Prostate gland (tissue), 2 donors: ENCODE results near the gene CTSC.

Experiments
- POLR2A ChIP-seq: fragments of 450-650 bp; IDR thresholded peaks from one replicate; pipeline ENCODE4 v1.6.1; 2016; ENCODE audit warnings: antibody characterized with exemption, mild to moderate bottlenecking
- POLR2AphosphoS5 ChIP-seq: sonication (generic); formaldehyde crosslinking; IDR thresholded peaks from one replicate; pipeline ENCODE4 v1.6.1; 2017; ENCODE audit warnings: antibody characterized with exemption
- TF ChIP-seq, protein P1 (sequence below), 4 experiments: fragments of 200-600 bp in 2 of 4; fragments of 450-650 bp in 2 of 4; sonication (generic) in 2 of 4; IDR thresholded peaks; 1 replicate in 3 of 4; 2 replicates in 1 of 4; pipeline ENCODE4 v1.5.1; 2016 to 2019; ENCODE audit warnings: antibody characterized with exemption in 4 of 4, mild to moderate bottlenecking in 2 of 4, moderate library complexity in 2 of 4

DNA sequence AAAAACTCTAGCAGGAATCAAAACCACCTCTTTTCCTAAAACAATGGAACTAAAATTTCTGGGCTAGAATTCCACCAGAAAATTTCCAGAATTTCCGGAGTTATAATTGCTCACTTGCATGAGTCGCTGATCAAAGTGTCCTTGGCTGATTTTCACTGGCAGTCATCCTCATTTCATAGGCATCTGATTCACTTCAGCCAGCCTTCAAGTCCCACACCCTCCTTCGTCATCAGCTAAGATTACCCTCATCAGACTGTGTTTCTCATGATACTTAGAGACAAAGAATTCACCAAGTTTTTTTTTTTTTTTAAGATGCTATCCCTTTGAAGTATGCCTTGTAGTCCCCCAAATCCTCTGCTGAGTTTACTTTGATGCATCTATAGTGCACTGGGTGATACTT, 90.8 kb downstream of the CTSC start:
- TF ChIP-seq, protein P1, sequence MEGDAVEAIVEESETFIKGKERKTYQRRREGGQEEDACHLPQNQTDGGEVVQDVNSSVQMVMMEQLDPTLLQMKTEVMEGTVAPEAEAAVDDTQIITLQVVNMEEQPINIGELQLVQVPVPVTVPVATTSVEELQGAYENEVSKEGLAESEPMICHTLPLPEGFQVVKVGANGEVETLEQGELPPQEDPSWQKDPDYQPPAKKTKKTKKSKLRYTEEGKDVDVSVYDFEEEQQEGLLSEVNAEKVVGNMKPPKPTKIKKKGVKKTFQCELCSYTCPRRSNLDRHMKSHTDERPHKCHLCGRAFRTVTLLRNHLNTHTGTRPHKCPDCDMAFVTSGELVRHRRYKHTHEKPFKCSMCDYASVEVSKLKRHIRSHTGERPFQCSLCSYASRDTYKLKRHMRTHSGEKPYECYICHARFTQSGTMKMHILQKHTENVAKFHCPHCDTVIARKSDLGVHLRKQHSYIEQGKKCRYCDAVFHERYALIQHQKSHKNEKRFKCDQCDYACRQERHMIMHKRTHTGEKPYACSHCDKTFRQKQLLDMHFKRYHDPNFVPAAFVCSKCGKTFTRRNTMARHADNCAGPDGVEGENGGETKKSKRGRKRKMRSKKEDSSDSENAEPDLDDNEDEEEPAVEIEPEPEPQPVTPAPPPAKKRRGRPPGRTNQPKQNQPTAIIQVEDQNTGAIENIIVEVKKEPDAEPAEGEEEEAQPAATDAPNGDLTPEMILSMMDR (IDR thresholded peaks at IDR 0.05), result no peak
- TF ChIP-seq POLR2A (no peak), POLR2AphosphoS5 (no peak)
